GM12878 (cell line): ENCODE data around the gene ARGLU1. TPM values are rescaled to one million over a fixed set of nuclear protein-coding genes. Genes with fewer than 3 reads are reported as not detected.

ENCODE experiments used
- ATAC-seq: fragments of 200-7000 bp; cut with Tn5 transposase; 3 replicates; pipeline ENCODE4 v1.9.1; 2020; ENCODE audit warnings: mild to moderate bottlenecking, moderate library complexity
- BruUV-seq: library from RNA; stranded (reverse); fragments of 400-500 nt; replicated peaks from 2 replicates; lab custom pipeline; 2021; lab: Mats Ljungman, UMichigan
- CTCF ChIA-PET: fragments of 300-600 bp; sonication (Branson Sonifier 250); formaldehyde crosslinking; extraction: SDS; loops from one replicate; lab custom pipeline; 2021; ENCODE audit warnings: inconsistent platforms; lab: Yijun Ruan, JAX
- POLR2A ChIA-PET: fragments of 350-600 bp; formaldehyde crosslinking; extraction: SDS; loops from one replicate; lab custom pipeline; 2021; ENCODE audit warnings: inconsistent platforms; lab: Charles Lee
- RAD21 ChIA-PET: fragments of 300-600 bp; sonication (Branson Sonifier 250); formaldehyde crosslinking; loops from one replicate; lab custom pipeline; 2023; ENCODE audit warnings: antibody characterized with exemption; ENCODE audit not compliant: unreplicated experiment; lab: Charles Lee
- SMC1A ChIA-PET: fragments of 300-600 bp; sonication (Branson Sonifier 250); formaldehyde crosslinking; loops from one replicate; lab custom pipeline; 2023; ENCODE audit not compliant: unreplicated experiment, uncharacterized antibody; lab: Charles Lee
- DNase-seq: peaks from one replicate; pipeline ENCODE4 v3.0.0-alpha.2; 2011; ENCODE audit warnings: low read depth, low spot score
- FAIRE-seq: peaks from 3 replicates; lab custom pipeline; 2011; peaks lifted over from hg19 to GRCh38; lab: Jason Lieb, UNC
- H2AFZ ChIP-seq: 2 replicates; pipeline ENCODE4 v1.6.0; 2011; ENCODE audit warnings: low read depth, low read length, control low read depth; ENCODE audit not compliant: control insufficient read depth
- H3K27ac ChIP-seq: 2 replicates; pipeline ENCODE4 v1.5.1; 2011; ENCODE audit warnings: control low read depth; ENCODE audit not compliant: control insufficient read depth, insufficient read depth
- H3K27me3 ChIP-seq, 2 experiments: replicated peaks in 1 of 2; 2 replicates each; pipeline versions ENCODE4 v1.6.0 to v1.6.1; 2011; ENCODE audit warnings: low read length in 1 of 2; ENCODE audit not compliant: control insufficient read depth in 2 of 2, insufficient read depth in 2 of 2
- H3K36me3 ChIP-seq, 2 experiments: 2 replicates each; pipeline ENCODE4 v1.5.1; 2011; ENCODE audit warnings: low read length in 1 of 2; ENCODE audit not compliant: control insufficient read depth in 2 of 2, insufficient read depth in 2 of 2
- H3K4me1 ChIP-seq: 2 replicates; pipeline ENCODE4 v1.6.1; 2011; ENCODE audit warnings: mild to moderate bottlenecking, low read length, moderate library complexity, mixed read lengths; ENCODE audit not compliant: control insufficient read depth, insufficient read depth
- H3K4me2 ChIP-seq: 2 replicates; pipeline ENCODE4 v1.6.0; 2011; ENCODE audit warnings: control low read depth; ENCODE audit not compliant: control insufficient read depth, insufficient read depth
- H3K4me3 ChIP-seq: fragments of 200-600 bp; sonication (generic); 2 replicates; pipeline ENCODE4 v1.5.1; 2016
- H3K79me2 ChIP-seq: 2 replicates; pipeline ENCODE4 v1.6.0; 2011; ENCODE audit warnings: low read length; ENCODE audit not compliant: control insufficient read depth, insufficient read depth
- H3K9ac ChIP-seq: 2 replicates; pipeline ENCODE4 v1.8.0; 2011; ENCODE audit warnings: low read length, control low read depth, mixed read lengths; ENCODE audit not compliant: control insufficient read depth, insufficient read depth
- H3K9me3 ChIP-seq: replicated peaks from 3 replicates; pipeline ENCODE4 v1.5.1; 2011; ENCODE audit warnings: mild to moderate bottlenecking, low read length; ENCODE audit not compliant: control insufficient read depth, insufficient read depth
- H4K20me1 ChIP-seq: 2 replicates; pipeline ENCODE4 v1.6.0; 2011; ENCODE audit not compliant: control insufficient read depth, insufficient read depth
- BCL3 ChIP-seq: IDR thresholded peaks from 2 replicates; pipeline ENCODE4 v1.6.1; 2011; ENCODE audit warnings: borderline replicate concordance, low read depth, mild to moderate bottlenecking, moderate library complexity, low read length; ENCODE audit not compliant: insufficient read depth, poor library complexity, severe bottlenecking
- CTCF ChIP-seq, 3 experiments: IDR thresholded peaks in 2 of 3; conservative IDR thresholded peaks in 1 of 3; 2 replicates each; pipeline ENCODE4 v1.5.1; 2011; ENCODE audit warnings: low read depth in 3 of 3, low read length in 3 of 3, mild to moderate bottlenecking in 3 of 3, control low read depth in 2 of 3, moderate library complexity in 2 of 3, inconsistent platforms in 1 of 3, mixed read lengths in 1 of 3; ENCODE audit not compliant: control insufficient read depth in 2 of 3, insufficient read depth in 1 of 3; ENCODE audit errors: extremely low read depth in 1 of 3
- MAX ChIP-seq: IDR thresholded peaks from 2 replicates; pipeline ENCODE4 v1.6.1; 2012; ENCODE audit warnings: low read depth, low read length, improper control_type of control experiment
- RELA ChIP-seq: fragments of 450-650 bp; IDR thresholded peaks from 2 replicates; pipeline ENCODE4 v1.8.0; 2014; ENCODE audit warnings: borderline replicate concordance; ENCODE audit not compliant: partially characterized antibody
- SUZ12 ChIP-seq: fragments of 200-600 bp; sonication (generic); IDR thresholded peaks from one replicate; pipeline ENCODE4 v1.6.1; 2018; ENCODE audit warnings: antibody characterized with exemption, mild to moderate bottlenecking; ENCODE audit not compliant: unreplicated experiment
- USF2 ChIP-seq: IDR thresholded peaks from 2 replicates; pipeline ENCODE4 v1.6.1; 2011; ENCODE audit warnings: low read depth, low read length, improper control_type of control experiment, borderline replicate concordance
- WGBS: methylation state at CpG from one replicate; pipeline ENCODE4 v1.1.6; 2016; ENCODE audit warnings: low lambda C conversion rate; ENCODE audit not compliant: insufficient replicate concordance, insufficient coverage; ENCODE audit errors: missing lambda C conversion rate; 5-methylcytosine and 5-hydroxymethylcytosine counted together
- in situ Hi-C: fragments of 300-500 bp; cut with MboI; formaldehyde crosslinking; loops from 9 replicates; pipeline ENCODE4 v1.14.3; 2018; ENCODE audit warnings: mixed read lengths
- intact Hi-C: fragments of 100-400 bp; cut with micrococcal nuclease; formaldehyde crosslinking; loops from one replicate; pipeline ENCODE4 v1.14.2; 2022; ENCODE audit not compliant: unreplicated experiment
- polyA plus RNA-seq, 11 experiments: library from polyadenylated mRNA; depleted of rRNA in 4 of 11; unstranded in 6 of 11; stranded (reverse) in 5 of 11; fragments of >200 nt; fragmentation: Nextera tagmentation in 4 of 11; fragmentation: Illumina TruSeq in 1 of 11; extraction: Ambion mirVana in 4 of 11; extraction: Trizol in 1 of 11; gene quantifications; 1 replicate in 1 of 11; 2 replicates in 10 of 11; pipeline versions ENCODE4 v1.2.1 to v1.2.3, GENCODE V29; 2011 to 2016; ENCODE audit warnings: inconsistent platforms in 2 of 11, missing spikeins in 2 of 11, low read depth in 1 of 11
- total RNA-seq, 4 experiments: library from RNA; depleted of rRNA in 3 of 4; stranded (reverse); fragments of >200 nt in 3 of 4; fragmentation: Illumina TruSeq in 1 of 4; extraction: Trizol in 1 of 4; gene quantifications; 2 replicates each; pipeline versions ENCODE4 v1.2.1 to v1.2.3, GENCODE V29; 2013 to 2021

Gene ARGLU1
- total and polyA plus RNA-seq, 10 of the 15 experiments (the other 5 are each of a cell fraction or from before 2014, with no cell fraction given), result 47.1 to 197 (median 98.3) TPM

- no peak for TF ChIP-seq BCL3
- no peak for TF ChIP-seq USF2
- TF ChIP-seq SUZ12, result no peak
These were observed 64.7 kb downstream of the ARGLU1 start (continued) for GRCh38 chr13:106503272-106503671.

- Histone ChIP-seq H3K4me3 (no peak overlapping the region), H4K20me1 (no peaks in the 10 kb centered on the region), H3K79me2 (no peaks in the 10 kb centered on the region), H3K4me2 (peak overlapping the region; percentile 6; the same call in 1 of the 2 replicates), H3K36me3 (no peaks in the 10 kb centered on the region), H3K27ac (no peak overlapping the region), H3K9me3 (no peaks in the 10 kb centered on the region), H2AFZ (no peak overlapping the region; the same call in 1 of the 2 replicates), H3K4me1 (no peaks in the 10 kb centered on the region), H3K27me3 (no peaks in the 10 kb centered on the region), H3K9ac (no peak overlapping the region)
- CTCF ChIA-PET, result no interaction called here
- DNase-seq (no peak), ATAC-seq (no peak), FAIRE-seq (no peak)
- RAD21 ChIA-PET, result interaction anchor here (1.0 kb wide), 1 partner anchor 947 kb away, joined by 3 read pairs; no protein-coding TSS in a partner anchor
- SMC1A ChIA-PET, result interaction anchor here (0.7 kb wide), 1 partner anchor 37 kb away, joined by 3 read pairs; no protein-coding TSS in a partner anchor
- 54% methylated on average over 6 of the region's 6 CpGs for WGBS
- intact Hi-C loops (no loop called here), in situ Hi-C loops (no loop called here)
- POLR2A ChIA-PET, result no interaction called here
- BruUV-seq, result no TSS peak
- TF ChIP-seq CTCF (IDR thresholded peaks at IDR 0.05 in 2 of 3, conservative IDR thresholded peaks at IDR 0.05 in 1 of 3; ENCODE audit: control insufficient read depth in 2 of 3, extremely low read depth in 1 of 3, insufficient read depth in 1 of 3, low read depth in 3 of 3, low read length in 3 of 3) (no peak), RELA (no peak), MAX (no peak)
These were observed 67.5 kb downstream of the ARGLU1 start for GRCh38 chr13:106500445-106500844.
